K562 (cell line): ENCODE measurements around the gene SCYGR3. TPM values are rescaled to one million over a fixed set of nuclear protein-coding genes. Genes with fewer than 3 reads are reported as not detected.

Experiments
- ATAC-seq: fragments of 200-7000 bp; cut with Tn5 transposase; 3 replicates; pipeline ENCODE4 v1.9.1; 2020; ENCODE audit warnings: moderate library complexity
- BruUV-seq: library from RNA; stranded (reverse); fragments of 400-500 nt; replicated peaks from 2 replicates; lab custom pipeline; 2021; lab: Mats Ljungman, UMichigan
- CTCF ChIA-PET: fragments of 300-600 bp; formaldehyde crosslinking; extraction: SDS; loops from one replicate; lab custom pipeline; 2021; ENCODE audit warnings: low intra/inter-chr PET ratio; lab: Yijun Ruan, JAX
- POLR2A ChIA-PET: fragments of 300-600, 350-650 bp; sonication (Branson Sonifier 250); formaldehyde crosslinking; extraction: SDS; loops from one replicate; lab custom pipeline; 2021; ENCODE audit warnings: antibody characterized with exemption, inconsistent platforms; lab: Yijun Ruan, JAX
- DNase-seq, 4 experiments: peaks; one replicate each; pipeline versions ENCODE4 v3.0.0 to v3.0.0-alpha.2; 2011 to 2018; ENCODE audit warnings: low spot score in 3 of 4, mixed read lengths in 3 of 4; ENCODE audit errors: extremely low read depth in 1 of 4
- FAIRE-seq: peaks from 2 replicates; lab custom pipeline; 2011; peaks lifted over from hg19 to GRCh38; lab: Jason Lieb, UNC
- H2AFZ ChIP-seq: 2 replicates; pipeline ENCODE4 v1.6.0; 2011; ENCODE audit warnings: low read depth, low read length, control low read depth, inconsistent platforms
- H3K27ac ChIP-seq: fragments of 200-600 bp; 3 replicates; pipeline ENCODE4 v1.8.0; 2011; ENCODE audit warnings: low read depth, mild to moderate bottlenecking, control low read depth, inconsistent platforms, low read length, moderate library complexity, mixed read lengths; ENCODE audit errors: extremely low read depth
- H3K27me3 ChIP-seq, 2 experiments: fragments of 300-600 bp in 1 of 2; 2 replicates in 1 of 2; 3 replicates in 1 of 2; pipeline versions ENCODE4 v1.6.0 to v1.8.0; 2011; ENCODE audit warnings: inconsistent platforms in 2 of 2, low read length in 2 of 2, mild to moderate bottlenecking in 1 of 2, mixed read lengths in 1 of 2, moderate library complexity in 1 of 2; ENCODE audit not compliant: control insufficient read depth in 2 of 2, insufficient read depth in 2 of 2
- H3K36me3 ChIP-seq: fragments of 300-600 bp; 3 replicates; pipeline ENCODE4 v1.8.0; 2011; ENCODE audit warnings: mild to moderate bottlenecking, low read length, inconsistent platforms; ENCODE audit not compliant: control insufficient read depth, insufficient read depth
- H3K4me1 ChIP-seq, 2 experiments: fragments of 200-600 bp in 1 of 2; replicated peaks in 1 of 2; 2 replicates in 1 of 2; 3 replicates in 1 of 2; pipeline versions ENCODE4 v1.5.1 to v1.8.0; 2011; ENCODE audit warnings: inconsistent platforms in 2 of 2, low read length in 2 of 2, mild to moderate bottlenecking in 1 of 2, mixed read lengths in 1 of 2, moderate library complexity in 1 of 2; ENCODE audit not compliant: control insufficient read depth in 2 of 2, insufficient read depth in 2 of 2
- H3K4me2 ChIP-seq: 2 replicates; pipeline ENCODE4 v1.6.1; 2011; ENCODE audit warnings: low read length, control low read depth, inconsistent platforms, mixed read lengths; ENCODE audit not compliant: insufficient read depth
- H3K4me3 ChIP-seq: fragments of 200-600 bp; sonication (generic), shearing (Covaris generic); 2 replicates; pipeline ENCODE4 v1.5.1; 2016; ENCODE audit warnings: control low read depth, inconsistent platforms
- H3K79me2 ChIP-seq: fragments of 200-600 bp; 3 replicates; pipeline ENCODE4 v1.8.0; 2011; ENCODE audit warnings: low read length, inconsistent platforms; ENCODE audit not compliant: control insufficient read depth, insufficient read depth
- H3K9ac ChIP-seq, 2 experiments: 2 replicates each; pipeline versions ENCODE4 v1.6.0 to v1.6.1; 2011; ENCODE audit warnings: low read depth in 2 of 2, low read length in 2 of 2, control low read depth in 1 of 2, inconsistent platforms in 1 of 2, mild to moderate bottlenecking in 1 of 2, mixed read lengths in 1 of 2; ENCODE audit not compliant: insufficient read depth in 1 of 2
- H3K9me1 ChIP-seq: one replicate; pipeline ENCODE4 v1.6.0; 2011; ENCODE audit warnings: inconsistent platforms, mild to moderate bottlenecking, low read length, moderate library complexity; ENCODE audit not compliant: control insufficient read depth, insufficient read depth
- H3K9me3 ChIP-seq: replicated peaks from 2 replicates; pipeline ENCODE4 v1.5.1; 2011; ENCODE audit warnings: low read depth, low read length, inconsistent platforms; ENCODE audit not compliant: control insufficient read depth, insufficient read depth
- H4K20me1 ChIP-seq: replicated peaks from 2 replicates; pipeline ENCODE4 v1.6.1; 2011; ENCODE audit warnings: low read length, inconsistent platforms, mixed read lengths; ENCODE audit not compliant: control insufficient read depth, insufficient read depth
- DLX4 ChIP-seq: fragments of 250-450 bp; sonication (Bioruptor Pico); IDR thresholded peaks from 2 replicates; pipeline ENCODE4 v1.6.1; 2021; ENCODE audit warnings: mild to moderate bottlenecking
- KLF6 ChIP-seq: fragments of 250-450 bp; sonication (Bioruptor Pico); IDR thresholded peaks from 2 replicates; pipeline ENCODE4 v1.4.0; 2020; ENCODE audit warnings: mild to moderate bottlenecking, moderate library complexity, borderline replicate concordance
- MCM2 ChIP-seq: fragments of 450-650 bp; IDR thresholded peaks from 2 replicates; pipeline ENCODE4 v1.6.1; 2017; ENCODE audit warnings: low read depth, mild to moderate bottlenecking
- MTF1 ChIP-seq: fragments of 250-450 bp; sonication (Bioruptor Pico); IDR thresholded peaks from 2 replicates; pipeline ENCODE4 v1.9.0; 2021; ENCODE audit warnings: moderate library complexity, mild to moderate bottlenecking, inconsistent platforms, borderline replicate concordance
- ZBTB7A ChIP-seq: IDR thresholded peaks from 2 replicates; pipeline ENCODE4 v1.6.1; 2011; ENCODE audit warnings: low read depth, mild to moderate bottlenecking, low read length, moderate library complexity, borderline replicate concordance; ENCODE audit not compliant: control insufficient read depth
- ZNF589 ChIP-seq: fragments of 200-800 bp; sonication (Bioruptor generic); IDR thresholded peaks from 2 replicates; pipeline ENCODE4 v1.6.1; 2016; ENCODE audit warnings: low read depth, missing genetic modification characterization, missing compliant biosample characterization
- WGBS: fragments of 100-300 bp; shearing (Covaris generic); methylation state at CpG from one replicate; pipeline ENCODE4 v1.1.6; 2016; ENCODE audit warnings: low coverage, mixed read lengths; ENCODE audit not compliant: insufficient coverage; ENCODE audit errors: missing lambda C conversion rate; 5-methylcytosine and 5-hydroxymethylcytosine counted together
- in situ Hi-C: fragments of 300-500 bp; cut with MboI; formaldehyde crosslinking; loops from 4 replicates; pipeline ENCODE4 v1.15.0; 2018; ENCODE audit warnings: inconsistent platforms, mixed read lengths
- intact Hi-C: fragments of 100-400 bp; cut with micrococcal nuclease; formaldehyde crosslinking; loops from 2 replicates; pipeline ENCODE4 v1.14.2; 2022
- polyA plus RNA-seq, 8 experiments: library from polyadenylated mRNA; depleted of rRNA in 4 of 8; stranded (reverse) in 5 of 8; unstranded in 3 of 8; fragments of >200 nt; fragmentation: Nextera tagmentation in 2 of 8; fragmentation: Illumina TruSeq in 1 of 8; extraction: Ambion mirVana in 2 of 8; extraction: Trizol in 1 of 8; gene quantifications; 2 replicates each; pipeline versions ENCODE4 v1.2.1 to v1.2.3, GENCODE V29; 2011 to 2014; ENCODE audit warnings: inconsistent platforms in 1 of 8, missing spikeins in 1 of 8
- total RNA-seq, 7 experiments: library from RNA; depleted of rRNA in 6 of 7; stranded (reverse); fragments of >200 nt in 6 of 7; fragmentation: Illumina TruSeq in 2 of 7; extraction: Trizol in 2 of 7; gene quantifications; 2 replicates each; pipeline versions ENCODE4 v1.2.1 to v1.2.3, GENCODE V29; 2011 to 2021; ENCODE audit warnings: low replicate concordance in 1 of 7

Gene SCYGR3
- total and polyA plus RNA-seq, 9 of the 15 experiments (the other 6 are each of a cell fraction or from before 2014, with no cell fraction given), result not detected

GRCh38 chr2:227606476-227606875 is 8.2 kb downstream of the SCYGR3 start:
- WGBS, result 0% methylated on average over 1 of the region's 1 CpG
- H3K9me1 ChIP-seq, result no peaks in the 10 kb centered on the region
- no peak overlapping the region for H3K4me3 ChIP-seq
- in situ Hi-C loops, result no loop called here
- CTCF ChIA-PET, result no interaction called here
- no peaks in the 10 kb centered on the region for H3K79me2 ChIP-seq
- no peaks in the 10 kb centered on the region for H3K4me1 ChIP-seq
- no peak overlapping the region for H2AFZ ChIP-seq
- no peak overlapping the region for H3K9ac ChIP-seq
- intact Hi-C loops, result no loop called here
- POLR2A ChIA-PET, result no interaction called here
- peaks cover 0 to 8% of the 10 kb centered on the region in 2 experiments; a peak in 2 of 5 replicates for H3K27me3 ChIP-seq
- ATAC-seq, result no peak
- FAIRE-seq, result no peak
- no peak overlapping the region for H3K4me2 ChIP-seq
- H4K20me1 ChIP-seq, result no peaks in the 10 kb centered on the region
- no peaks in the 10 kb centered on the region for H3K9me3 ChIP-seq
- TF ChIP-seq KLF6 (CRISPR knock-in tag) (no peak), MTF1 (CRISPR knock-in tag) (no peak), ZNF589 (CRISPR knock-in tag) (no peak), ZBTB7A (no peak), MCM2 (no peak), DLX4 (CRISPR knock-in tag) (no peak)
- no peak for DNase-seq
- H3K36me3 ChIP-seq, result no peaks in the 10 kb centered on the region
- no peak overlapping the region for H3K27ac ChIP-seq
- BruUV-seq, result no TSS peak
